ENCODE data around the gene MAP2K1.
A peak's percentile ranks its signal among the peaks of the same experiment; 100 is the strongest.
"Not testable (repeated sequence)": the region's sequence is repeated elsewhere in the genome, so short reads cannot be mapped to it uniquely, and the experiment has no call there.

Gene MAP2K1

DNA sequence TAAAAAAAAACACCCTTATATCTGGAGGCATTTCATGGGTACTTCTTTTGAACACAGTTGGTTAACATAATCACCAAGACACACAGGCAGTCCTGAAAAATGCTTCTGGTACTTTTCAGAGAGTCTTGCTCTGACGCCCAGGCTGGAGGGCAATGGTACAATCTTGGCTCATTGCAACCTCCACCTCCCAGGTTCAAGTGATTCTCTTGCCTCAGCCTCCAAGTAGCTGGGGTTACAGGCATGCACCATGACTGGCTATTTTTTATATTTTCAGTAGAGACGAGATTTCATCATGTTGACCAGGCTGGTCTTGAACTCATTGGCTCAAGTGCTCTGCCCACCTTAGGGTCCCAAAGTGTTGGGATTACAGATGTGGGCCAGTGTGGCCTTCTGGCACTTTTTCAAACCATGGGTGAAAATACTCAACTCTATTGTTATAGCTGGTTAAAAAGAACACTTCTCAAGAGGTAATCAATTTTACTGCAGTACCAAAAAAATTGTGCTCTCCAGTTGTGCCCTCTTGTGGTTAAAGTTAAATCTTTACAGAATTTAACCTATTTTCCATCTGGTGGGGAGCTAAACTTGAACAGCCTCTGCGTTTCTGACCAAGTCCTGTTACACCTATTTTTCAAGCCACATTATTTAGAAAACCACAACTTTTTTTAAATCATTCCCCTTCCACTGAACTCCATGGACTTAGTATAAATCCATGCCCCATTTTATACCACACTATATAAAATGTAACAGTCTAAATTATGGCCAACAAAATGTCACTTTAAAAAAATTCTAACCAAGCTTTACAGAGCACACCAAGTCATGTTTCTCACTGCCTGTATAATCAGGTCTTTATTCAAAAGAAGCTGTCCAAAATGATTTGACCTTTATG lies 112.0 kb downstream of the MAP2K1 start:
- Mint-ChIP-seq H3K4me3 (peak overlapping the region in 1 of 2 donors; percentile 92), H3K27me3 (no peaks in the 10 kb centered on the region), H3K9me3 (no peaks in the 10 kb centered on the region), H3K27ac (peak overlapping the region; percentile 25 to 97), H3K4me1 (ENCODE audit: low read depth in 2 of 2) (peaks cover 33 to 41% of the 10 kb centered on the region in 2 donors), H3K36me3 (ENCODE audit: insufficient read depth) (peaks cover 71% of the 10 kb centered on the region)
- DNase-seq = peak in 1 of 3 experiments; percentile 14
- no peak for ATAC-seq (replicated peaks)

DNA sequence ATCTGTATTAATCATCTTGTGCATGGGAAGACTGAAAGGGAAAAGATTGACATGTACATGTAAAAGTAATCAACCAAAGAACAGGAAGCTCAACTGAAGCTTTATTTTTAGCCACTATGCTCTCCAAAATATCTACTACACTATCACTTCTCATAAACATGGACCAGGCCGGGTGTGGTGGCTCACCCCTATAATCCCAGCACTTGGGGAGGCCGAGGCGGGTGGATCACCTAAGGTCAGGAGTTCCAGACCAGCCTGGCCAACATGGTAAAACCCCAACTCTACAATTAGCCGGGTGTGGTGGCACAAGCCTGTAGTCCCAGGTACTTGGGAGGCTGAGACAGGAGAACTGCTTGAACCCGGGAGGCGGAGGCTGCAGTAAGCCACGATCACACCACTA lies 113.6 kb downstream of the MAP2K1 start:
- not testable (repeated sequence) for DNase-seq; H3K4me3 Mint-ChIP-seq; ATAC-seq (replicated peaks); H3K9me3 Mint-ChIP-seq; H3K27me3 Mint-ChIP-seq
- H3K36me3 Mint-ChIP-seq (ENCODE audit: insufficient read depth) = peaks cover 82% of the 10 kb centered on the region
- peaks cover 40 to 46% of the 10 kb centered on the region in 2 donors for H3K4me1 Mint-ChIP-seq (ENCODE audit: low read depth in 2 of 2)
- H3K27ac Mint-ChIP-seq = peak overlapping the region in 1 of 2 donors; percentile 26

- peaks cover 75% of the 10 kb centered on the region for H3K36me3 Mint-ChIP-seq (ENCODE audit: insufficient read depth)
- peaks cover 36 to 46% of the 10 kb centered on the region in 2 donors for H3K4me1 Mint-ChIP-seq (ENCODE audit: low read depth in 2 of 2)
- H3K27ac Mint-ChIP-seq = peak overlapping the region; percentile 91 to 95
- no peak for DNase-seq
- H3K27me3 Mint-ChIP-seq = no peaks in the 10 kb centered on the region
- H3K4me3 Mint-ChIP-seq = peak overlapping the region; percentile 86 to 94
- no peaks in the 10 kb centered on the region for H3K9me3 Mint-ChIP-seq
- ATAC-seq (replicated peaks) = no peak
Measured at GRCh38 chr15:66502491-66502890, 115.8 kb downstream of the MAP2K1 start.

DNA sequence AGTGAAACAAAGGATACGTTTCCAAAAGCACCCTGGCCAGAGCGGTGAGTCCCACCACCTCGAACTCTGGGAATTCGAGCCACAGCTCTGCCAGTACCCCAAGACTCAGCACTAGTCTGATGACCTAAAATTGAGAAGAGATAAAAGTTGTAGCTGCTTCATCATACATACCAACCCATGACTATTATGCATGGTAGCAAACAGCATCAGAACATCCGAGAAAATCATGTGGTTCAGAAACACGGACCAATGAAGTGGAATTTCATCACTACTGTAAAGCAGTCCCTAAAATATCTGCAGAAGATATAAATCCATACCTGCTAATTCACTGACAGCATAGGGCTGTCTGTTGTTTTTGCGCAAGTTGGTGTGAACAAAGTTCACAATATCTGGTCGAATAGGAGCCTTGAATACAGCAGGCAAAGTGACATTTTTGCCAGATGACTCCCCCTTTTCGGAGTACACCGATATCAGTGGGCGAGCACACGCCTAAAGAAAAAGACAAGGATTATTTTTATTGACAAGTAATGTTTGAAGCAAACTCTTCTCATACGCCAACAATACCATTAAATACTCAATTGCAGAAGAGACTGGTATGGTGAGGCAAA lies 116.4 kb downstream of the MAP2K1 start:
- H3K4me1 Mint-ChIP-seq (ENCODE audit: low read depth in 2 of 2) = peaks cover 30 to 40% of the 10 kb centered on the region in 2 donors
- peaks cover 69% of the 10 kb centered on the region for H3K36me3 Mint-ChIP-seq (ENCODE audit: insufficient read depth)
- peak overlapping the region; percentile 91 to 95 for H3K27ac Mint-ChIP-seq
- peak overlapping the region; percentile 86 to 94 for H3K4me3 Mint-ChIP-seq
- not testable (repeated sequence) for DNase-seq; ATAC-seq (replicated peaks); H3K27me3 Mint-ChIP-seq; H3K9me3 Mint-ChIP-seq

DNA sequence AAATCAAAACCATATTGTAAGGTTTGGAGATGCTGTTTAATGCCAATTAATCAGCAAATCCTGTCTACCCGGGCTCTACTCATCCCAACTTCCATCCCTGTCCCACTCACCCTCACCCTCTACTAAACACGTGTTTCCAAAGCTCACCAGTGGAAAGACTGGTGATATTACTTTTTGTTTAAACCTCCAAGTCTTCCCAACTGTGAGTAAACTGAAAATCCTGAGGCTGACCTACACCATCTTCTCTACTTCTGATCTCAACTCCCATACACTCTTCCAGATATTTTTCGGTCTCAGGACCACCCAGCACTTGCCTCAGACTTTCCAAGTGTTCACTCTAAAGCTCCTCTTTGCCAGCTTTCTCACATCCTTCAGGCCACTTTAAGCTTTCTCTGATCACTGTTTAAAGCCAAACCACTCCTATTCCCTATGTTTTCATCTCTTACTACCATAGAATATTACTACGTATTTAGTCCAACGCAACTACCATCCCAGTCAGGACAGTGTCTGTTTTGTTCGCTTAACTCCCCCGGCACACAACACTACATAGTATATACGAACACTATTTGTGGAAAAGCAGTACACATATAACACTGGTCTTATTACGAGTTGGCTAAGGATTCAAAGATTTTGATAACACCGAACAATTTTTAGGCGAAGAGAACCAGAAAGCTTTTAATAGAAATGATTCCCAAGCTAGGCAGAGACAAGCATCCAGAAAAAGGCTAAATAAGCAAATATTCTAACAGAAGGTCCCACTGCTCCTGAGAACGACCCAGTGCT lies 117.3 kb downstream of the MAP2K1 start:
- DNase-seq (no peak), ATAC-seq (replicated peaks) (no peak)
- Mint-ChIP-seq H3K27ac (peak overlapping the region; percentile 91 to 95), H3K4me3 (peak overlapping the region; percentile 86 to 94), H3K27me3 (no peaks in the 10 kb centered on the region), H3K4me1 (ENCODE audit: low read depth in 2 of 2) (peaks cover 30 to 35% of the 10 kb centered on the region in 2 donors), H3K9me3 (no peaks in the 10 kb centered on the region), H3K36me3 (ENCODE audit: insufficient read depth) (peaks cover 62% of the 10 kb centered on the region)

- Mint-ChIP-seq H3K9me3 (no peaks in the 10 kb centered on the region), H3K4me3 (peak within 1 kb of the TSS; percentile 86 to 94), H3K27me3 (no peaks in the 10 kb centered on the region), H3K4me1 (ENCODE audit: low read depth in 2 of 2) (peaks cover 29 to 35% of the 10 kb centered on the region in 2 donors), H3K36me3 (ENCODE audit: insufficient read depth) (peaks cover 54% of the 10 kb centered on the region), H3K27ac (peak within 1 kb of the TSS; percentile 91 to 95)
- peak; percentile 78 to 83 (median 82) for DNase-seq
- ATAC-seq (replicated peaks) = peak; percentile 87
Measured at GRCh38 chr15:66504563-66505429, 118.1 kb downstream of the MAP2K1 start, which contains the start of the genes RPL4 and ZWILCH. RPL4 (minus strand) TSS chr15:66504855; CDS start chr15:66504790, 65 bp downstream. ZWILCH (plus strand) TSS chr15:66505326; CDS start chr15:66505339, 13 bp downstream.

DNA sequence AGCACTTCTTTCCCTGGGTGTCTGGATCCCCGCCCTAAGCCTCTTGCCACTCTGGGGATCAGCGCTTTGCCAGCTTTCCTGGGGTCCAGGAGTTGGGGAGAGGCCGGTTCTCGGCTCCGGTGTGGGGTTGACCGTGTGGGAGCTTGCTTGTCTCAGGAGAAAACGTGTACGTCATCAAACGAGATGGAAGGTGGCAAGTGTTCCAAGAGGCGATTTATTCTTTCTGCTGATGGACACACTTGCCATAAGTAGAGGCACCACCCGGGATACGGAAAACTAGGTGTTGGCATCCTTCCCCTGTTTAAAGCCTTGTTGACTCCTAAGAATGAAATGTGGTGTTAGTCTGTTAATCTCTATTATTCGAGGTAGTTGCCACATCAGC lies 118.7 kb downstream of the MAP2K1 start:
- Mint-ChIP-seq H3K27me3 (no peaks in the 10 kb centered on the region), H3K4me3 (peak overlapping the region; percentile 86 to 94), H3K9me3 (no peaks in the 10 kb centered on the region), H3K27ac (peak overlapping the region; percentile 91 to 95), H3K36me3 (ENCODE audit: insufficient read depth) (peaks cover 47% of the 10 kb centered on the region), H3K4me1 (ENCODE audit: low read depth in 2 of 2) (peaks cover 25 to 35% of the 10 kb centered on the region in 2 donors)
- ATAC-seq (replicated peaks) (peak; percentile 9), DNase-seq (no peak)

DNA sequence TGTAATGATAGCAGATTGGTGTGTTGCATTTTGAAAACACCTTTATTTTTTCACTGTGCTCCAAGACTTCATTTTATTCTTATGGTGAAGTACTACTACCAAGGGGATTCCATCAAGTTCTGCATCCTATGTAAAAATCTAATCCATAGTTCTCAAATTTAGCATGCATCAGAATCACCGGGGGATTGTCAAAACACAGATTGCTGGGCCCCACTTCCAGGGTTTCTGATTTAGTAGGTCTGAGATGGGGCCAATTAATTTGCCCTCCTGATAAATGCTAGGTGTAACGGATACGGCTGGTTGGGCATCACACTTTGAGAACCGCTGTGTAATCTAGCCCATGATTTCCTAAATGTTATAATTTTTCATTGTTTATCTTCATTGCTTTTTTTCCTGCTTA lies 119.1 kb downstream of the MAP2K1 start:
- DNase-seq (no peak), ATAC-seq (replicated peaks) (no peak)
- H3K4me3 Mint-ChIP-seq = peak overlapping the region; percentile 86 to 94
- peaks cover 23 to 35% of the 10 kb centered on the region in 2 donors for H3K4me1 Mint-ChIP-seq (ENCODE audit: low read depth in 2 of 2)
- H3K27ac Mint-ChIP-seq = peak overlapping the region; percentile 91 to 95
- no peaks in the 10 kb centered on the region for H3K27me3 Mint-ChIP-seq
- H3K36me3 Mint-ChIP-seq (ENCODE audit: insufficient read depth) = peaks cover 43% of the 10 kb centered on the region
- no peaks in the 10 kb centered on the region for H3K9me3 Mint-ChIP-seq

GRCh38 chr15:66508293-66508883 lies 121.7 kb downstream of the MAP2K1 start:
- Mint-ChIP-seq H3K27ac (no peak overlapping the region), H3K36me3 (ENCODE audit: insufficient read depth) (peaks cover 20% of the 10 kb centered on the region), H3K27me3 (no peaks in the 10 kb centered on the region), H3K4me3 (no peak overlapping the region), H3K4me1 (ENCODE audit: low read depth in 2 of 2) (peaks cover 17 to 27% of the 10 kb centered on the region in 2 donors), H3K9me3 (no peaks in the 10 kb centered on the region)
- DNase-seq (no peak), ATAC-seq (replicated peaks) (no peak)

DNA sequence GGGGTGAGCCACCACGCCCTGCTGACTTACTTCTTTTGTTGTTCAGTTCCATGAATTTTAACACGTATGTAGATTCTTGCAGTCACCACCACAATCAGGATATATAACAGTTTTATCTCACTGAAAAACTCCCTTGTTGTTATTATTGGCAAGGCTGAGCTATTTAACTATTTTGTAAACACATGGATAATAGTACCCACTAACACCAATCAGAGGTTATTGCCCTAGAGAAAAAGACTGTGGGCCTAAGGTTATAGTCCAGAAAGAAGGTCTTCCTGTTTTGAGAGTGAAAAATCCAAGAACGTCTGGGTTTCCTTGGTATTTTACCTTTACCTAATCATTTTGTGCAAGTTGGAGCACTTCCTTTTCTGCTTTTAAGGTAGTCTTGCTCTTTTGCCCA lies 127.9 kb downstream of the MAP2K1 start:
- DNase-seq (no peak), ATAC-seq (replicated peaks) (no peak)
- H3K27ac Mint-ChIP-seq = no peak overlapping the region

DNA sequence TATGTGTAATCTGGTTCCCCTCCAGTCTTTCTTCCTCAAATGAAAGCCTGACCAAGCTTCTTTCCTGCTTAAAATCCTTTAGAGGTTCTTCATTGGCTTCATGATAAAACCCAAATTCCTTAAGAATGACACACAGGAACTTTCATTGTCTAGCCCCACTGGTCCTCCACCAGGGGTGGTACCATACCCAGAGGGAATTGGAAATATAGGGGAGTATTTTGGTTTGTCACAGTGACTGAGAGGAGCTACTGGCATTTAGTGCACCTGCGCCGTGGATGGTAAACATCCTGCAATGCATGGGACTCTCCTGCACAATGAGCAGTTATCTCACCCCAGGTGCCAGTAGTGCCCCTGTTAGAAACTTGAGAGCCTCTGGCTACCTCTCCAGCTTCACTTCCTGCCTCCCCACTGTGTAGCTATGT lies 129.2 kb downstream of the MAP2K1 start:
- no peak for DNase-seq
- Mint-ChIP-seq H3K27ac (peak overlapping the region in 1 of 2 donors; percentile 80), H3K27me3 (no peaks in the 10 kb centered on the region), H3K36me3 (ENCODE audit: insufficient read depth) (peaks cover 29% of the 10 kb centered on the region), H3K4me3 (no peak overlapping the region), H3K4me1 (ENCODE audit: low read depth in 2 of 2) (no peaks in the 10 kb centered on the region), H3K9me3 (no peaks in the 10 kb centered on the region)
- no peak for ATAC-seq (replicated peaks)

More for the DNA sequence above, 127.9 kb downstream of the MAP2K1 start:
- Mint-ChIP-seq H3K9me3 (no peaks in the 10 kb centered on the region), H3K27me3 (no peaks in the 10 kb centered on the region), H3K36me3 (ENCODE audit: insufficient read depth) (peaks cover 25% of the 10 kb centered on the region), H3K4me3 (no peak overlapping the region), H3K4me1 (ENCODE audit: low read depth in 2 of 2) (no peaks in the 10 kb centered on the region)

- Mint-ChIP-seq H3K36me3 (ENCODE audit: insufficient read depth) (peaks cover 17% of the 10 kb centered on the region), H3K4me3 (no peak overlapping the region), H3K27ac (no peak overlapping the region), H3K4me1 (ENCODE audit: low read depth in 2 of 2) (no peaks in the 10 kb centered on the region), H3K27me3 (no peaks in the 10 kb centered on the region), H3K9me3 (no peaks in the 10 kb centered on the region)
- DNase-seq = no peak
- no peak for ATAC-seq (replicated peaks)
Measured at GRCh38 chr15:66523926-66524325, 137.2 kb downstream of the MAP2K1 start.

Data from effector memory CD8-positive, alpha-beta T cell (primary cell).